Gastroesophageal sphincter (tissue), 3 donors: Measurements from ENCODE around the gene TPP1.

Experiments used
- EP300 ChIP-seq: sonication (generic); formaldehyde crosslinking; IDR thresholded peaks from one replicate; pipeline ENCODE4 v1.6.1; 2017; ENCODE audit warnings: antibody characterized with exemption, mild to moderate bottlenecking
- POLR2AphosphoS5 ChIP-seq: sonication (generic); formaldehyde crosslinking; IDR thresholded peaks from one replicate; pipeline ENCODE4 v1.6.1; 2017; ENCODE audit warnings: antibody characterized with exemption
- TF ChIP-seq, protein P1 (sequence below), 4 experiments: fragments of 200-600 bp in 2 of 4; fragments of 450-650 bp in 2 of 4; sonication (generic) in 1 of 4; IDR thresholded peaks; one replicate each; pipeline ENCODE4 v1.5.1; 2017 to 2019; ENCODE audit warnings: antibody characterized with exemption in 4 of 4, mild to moderate bottlenecking in 2 of 4, moderate library complexity in 2 of 4

DNA sequence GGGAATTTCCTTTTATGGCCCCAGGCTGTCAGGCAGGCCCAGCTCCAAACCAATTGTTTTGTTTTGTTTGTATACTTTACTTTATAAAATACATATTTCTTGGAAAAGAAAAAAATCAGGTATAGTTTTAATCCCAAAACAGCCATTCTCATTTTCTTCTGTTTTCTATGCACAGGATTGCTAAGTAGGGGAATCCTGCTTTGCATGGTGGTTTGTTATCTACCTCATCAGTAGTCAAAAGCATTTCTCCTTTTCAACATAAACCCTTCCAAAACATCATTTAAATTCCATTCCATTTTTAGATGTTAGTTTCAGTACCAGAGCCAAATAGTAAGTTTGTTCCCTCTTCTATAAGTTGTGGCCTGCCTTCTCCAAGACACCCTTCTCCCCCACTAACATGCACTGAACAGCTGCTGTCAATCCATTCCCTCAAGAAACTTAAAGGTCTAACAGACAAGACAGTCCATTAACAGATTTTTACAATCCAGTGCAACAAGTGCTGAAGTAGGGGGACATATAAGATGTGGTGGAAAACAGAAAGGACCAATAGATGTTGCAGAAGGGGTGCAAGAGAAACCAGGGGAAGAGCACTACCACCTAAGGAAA is 11.9 kb downstream of the TPP1 start:
- TF ChIP-seq, protein P1, sequence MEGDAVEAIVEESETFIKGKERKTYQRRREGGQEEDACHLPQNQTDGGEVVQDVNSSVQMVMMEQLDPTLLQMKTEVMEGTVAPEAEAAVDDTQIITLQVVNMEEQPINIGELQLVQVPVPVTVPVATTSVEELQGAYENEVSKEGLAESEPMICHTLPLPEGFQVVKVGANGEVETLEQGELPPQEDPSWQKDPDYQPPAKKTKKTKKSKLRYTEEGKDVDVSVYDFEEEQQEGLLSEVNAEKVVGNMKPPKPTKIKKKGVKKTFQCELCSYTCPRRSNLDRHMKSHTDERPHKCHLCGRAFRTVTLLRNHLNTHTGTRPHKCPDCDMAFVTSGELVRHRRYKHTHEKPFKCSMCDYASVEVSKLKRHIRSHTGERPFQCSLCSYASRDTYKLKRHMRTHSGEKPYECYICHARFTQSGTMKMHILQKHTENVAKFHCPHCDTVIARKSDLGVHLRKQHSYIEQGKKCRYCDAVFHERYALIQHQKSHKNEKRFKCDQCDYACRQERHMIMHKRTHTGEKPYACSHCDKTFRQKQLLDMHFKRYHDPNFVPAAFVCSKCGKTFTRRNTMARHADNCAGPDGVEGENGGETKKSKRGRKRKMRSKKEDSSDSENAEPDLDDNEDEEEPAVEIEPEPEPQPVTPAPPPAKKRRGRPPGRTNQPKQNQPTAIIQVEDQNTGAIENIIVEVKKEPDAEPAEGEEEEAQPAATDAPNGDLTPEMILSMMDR (IDR thresholded peaks at IDR 0.05): no peak
- no peak for TF ChIP-seq EP300
- no peak for TF ChIP-seq POLR2AphosphoS5
